ENCODE data around the gene CRTC1.

- TF ChIP-seq HDAC2 (IDR thresholded peaks at IDR 0.05) (no peak), EP300 (IDR thresholded peaks at IDR 0.05) (no peak), SMC3 (IDR thresholded peaks at IDR 0.05) (no peak), CTCF (IDR thresholded peaks at IDR 0.05) (no peak), MAX (IDR thresholded peaks at IDR 0.05) (no peak), RFX5 (IDR thresholded peaks at IDR 0.05) (no peak), POLR2A (IDR thresholded peaks at IDR 0.05; ENCODE audit: low read length) (no peak), USF2 (IDR thresholded peaks at IDR 0.05) (no peak), SREBF2 (IDR thresholded peaks at IDR 0.05) (no peak)
These were observed 66.1 kb downstream of the CRTC1 start for GRCh38 chr19:18749362-18750231.

Data from A549 (cell line).